GM23338 (cell line): ENCODE results near the gene EXOC6B.

Experiments used
- CREB1 ChIP-seq: fragments of 250-450 bp; sonication (Bioruptor Pico); IDR thresholded peaks from 2 replicates; pipeline ENCODE4 v1.5.0; 2020; ENCODE audit warnings: low read depth, mild to moderate bottlenecking, moderate library complexity
- CTCF ChIP-seq, 2 experiments: fragments of 200-600 bp in 1 of 2; sonication (generic) in 1 of 2; conservative IDR thresholded peaks; 2 replicates each; pipeline versions ENCODE4 v1.5.1 to v1.6.1; 2016 to 2017; ENCODE audit warnings: antibody characterized with exemption in 2 of 2, low read depth in 2 of 2, mild to moderate bottlenecking in 2 of 2, moderate library complexity in 1 of 2
- EZH2 ChIP-seq: fragments of 200-600 bp; sonication (generic); IDR thresholded peaks from one replicate; pipeline ENCODE4 v1.8.0; 2017; ENCODE audit warnings: antibody characterized with exemption, mild to moderate bottlenecking, low read depth; ENCODE audit not compliant: unreplicated experiment
- JUNB ChIP-seq: IDR thresholded peaks from one replicate; pipeline ENCODE4 v1.6.1; 2016; ENCODE audit warnings: antibody characterized with exemption; ENCODE audit not compliant: unreplicated experiment
- POLR2AphosphoS5 ChIP-seq: IDR thresholded peaks from 2 replicates; pipeline ENCODE4 v1.6.1; 2016; ENCODE audit warnings: antibody characterized with exemption, low read depth
- STAT1 ChIP-seq: IDR thresholded peaks from one replicate; pipeline ENCODE4 v1.6.1; 2016; ENCODE audit warnings: antibody characterized with exemption; ENCODE audit not compliant: unreplicated experiment

GRCh38 chr2:72793798-72794440, 31.9 kb downstream of the EXOC6B start:
- TF ChIP-seq CTCF (conservative IDR thresholded peaks at IDR 0.05; ENCODE audit: low read depth in 2 of 2), result no peak
- no peak for TF ChIP-seq POLR2AphosphoS5
- no peak for TF ChIP-seq EZH2
- TF ChIP-seq STAT1, result no peak
- no peak for TF ChIP-seq JUNB
- TF ChIP-seq CREB1 (CRISPR knock-in tag), result no peak
